Measurements from ENCODE around the gene QSOX2.

QSOX2 gene

DNA sequence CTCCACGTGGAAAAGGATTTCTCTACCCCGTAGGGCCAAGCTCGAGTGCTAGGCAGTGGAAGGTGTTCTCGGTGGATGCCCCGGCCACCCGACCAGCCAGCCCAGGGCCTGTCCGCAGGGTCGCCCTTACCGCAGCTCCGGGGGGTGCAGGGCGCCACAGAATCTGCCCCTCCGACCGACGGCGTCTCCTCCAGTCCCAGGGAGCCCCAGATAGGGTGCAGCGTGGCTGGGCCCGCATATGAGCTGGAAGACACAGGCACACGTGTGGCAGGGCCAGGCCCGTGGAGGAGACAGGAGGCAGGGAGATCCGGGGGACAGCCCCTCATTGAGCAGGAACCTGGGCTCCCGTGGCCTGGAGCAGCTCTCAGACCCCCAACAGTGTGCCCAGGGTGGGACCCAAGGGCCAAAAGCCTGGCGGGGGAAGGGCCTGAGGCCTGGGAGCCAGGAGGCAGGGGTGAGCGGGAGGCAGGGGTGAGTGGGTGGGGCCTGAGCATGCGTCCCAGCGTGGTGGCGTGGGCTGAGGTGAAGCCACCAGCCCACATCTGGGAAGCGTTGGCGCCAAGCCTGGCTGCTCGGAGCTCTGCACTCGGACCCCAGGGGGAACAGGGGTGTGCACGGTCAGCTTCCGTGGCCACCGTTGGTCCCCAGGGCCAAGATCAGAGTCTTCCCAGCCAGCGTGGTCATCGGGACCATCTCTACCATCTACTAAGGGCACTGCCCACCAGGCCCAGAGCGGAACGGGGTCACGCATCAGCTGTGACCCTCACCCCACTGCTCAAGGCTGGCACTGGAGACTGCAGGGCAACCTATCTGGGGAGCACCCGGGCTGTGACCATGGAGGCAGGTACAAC lies 36.0 kb upstream of the QSOX2 start:
- no peak for DNase-seq (ENCODE audit: low read depth, low spot score)
- no peak overlapping the region for H3K4me3 ChIP-seq (ENCODE audit: low read depth, low read length)
- in situ Hi-C loops (cut with HindIII; ENCODE audit: low sequenced_read_pairs) = no loop called here
- TF ChIP-seq, protein P1, sequence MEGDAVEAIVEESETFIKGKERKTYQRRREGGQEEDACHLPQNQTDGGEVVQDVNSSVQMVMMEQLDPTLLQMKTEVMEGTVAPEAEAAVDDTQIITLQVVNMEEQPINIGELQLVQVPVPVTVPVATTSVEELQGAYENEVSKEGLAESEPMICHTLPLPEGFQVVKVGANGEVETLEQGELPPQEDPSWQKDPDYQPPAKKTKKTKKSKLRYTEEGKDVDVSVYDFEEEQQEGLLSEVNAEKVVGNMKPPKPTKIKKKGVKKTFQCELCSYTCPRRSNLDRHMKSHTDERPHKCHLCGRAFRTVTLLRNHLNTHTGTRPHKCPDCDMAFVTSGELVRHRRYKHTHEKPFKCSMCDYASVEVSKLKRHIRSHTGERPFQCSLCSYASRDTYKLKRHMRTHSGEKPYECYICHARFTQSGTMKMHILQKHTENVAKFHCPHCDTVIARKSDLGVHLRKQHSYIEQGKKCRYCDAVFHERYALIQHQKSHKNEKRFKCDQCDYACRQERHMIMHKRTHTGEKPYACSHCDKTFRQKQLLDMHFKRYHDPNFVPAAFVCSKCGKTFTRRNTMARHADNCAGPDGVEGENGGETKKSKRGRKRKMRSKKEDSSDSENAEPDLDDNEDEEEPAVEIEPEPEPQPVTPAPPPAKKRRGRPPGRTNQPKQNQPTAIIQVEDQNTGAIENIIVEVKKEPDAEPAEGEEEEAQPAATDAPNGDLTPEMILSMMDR (IDR thresholded peaks at IDR 0.05; ENCODE audit: low read depth, low read length) = no peak

DNA sequence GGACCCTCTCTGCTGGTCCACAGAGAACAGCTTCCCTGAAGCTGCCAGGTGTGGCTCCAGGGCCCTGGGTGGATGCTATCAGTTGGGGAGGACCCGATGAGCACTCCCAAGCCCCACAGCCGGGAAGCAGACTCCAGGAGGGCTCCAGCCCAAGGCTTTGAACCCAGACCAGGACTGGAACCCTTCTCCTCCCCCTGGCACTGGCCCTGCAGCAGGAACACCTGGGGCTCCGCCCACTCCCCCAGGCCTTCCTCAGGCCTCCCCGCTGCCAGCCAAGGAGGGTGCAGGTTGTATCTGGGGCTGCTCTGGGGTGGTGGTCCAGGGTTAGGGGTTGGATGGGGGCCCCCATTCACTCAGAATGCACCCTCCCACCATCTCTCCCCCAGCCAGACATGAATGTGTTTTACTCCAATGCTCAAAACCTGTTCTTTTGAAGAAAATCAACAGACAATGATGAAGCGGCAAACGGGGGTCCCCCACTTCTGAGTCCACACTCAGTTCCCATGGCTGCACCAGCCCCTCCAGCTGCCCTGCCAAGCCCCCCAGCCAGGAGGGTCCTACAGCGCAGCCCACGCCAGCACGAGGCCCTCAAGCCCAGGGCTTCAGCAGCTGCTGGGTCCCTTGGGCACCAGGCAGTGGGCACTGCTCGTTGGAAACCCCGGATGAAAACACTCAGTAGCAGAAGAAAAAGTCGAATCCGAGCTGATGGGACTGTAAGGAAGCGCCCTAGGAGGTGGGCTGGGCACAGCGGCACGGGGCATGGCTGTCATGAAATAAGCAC lies 35.1 kb upstream of the QSOX2 start:
- in situ Hi-C loops (cut with HindIII; ENCODE audit: low sequenced_read_pairs) = no loop called here
- DNase-seq (ENCODE audit: low read depth, low spot score) = no peak
- no peak overlapping the region for H3K4me3 ChIP-seq (ENCODE audit: low read depth, low read length)
- TF ChIP-seq, protein P1 (IDR thresholded peaks at IDR 0.05; ENCODE audit: low read depth, low read length) = no peak

DNA sequence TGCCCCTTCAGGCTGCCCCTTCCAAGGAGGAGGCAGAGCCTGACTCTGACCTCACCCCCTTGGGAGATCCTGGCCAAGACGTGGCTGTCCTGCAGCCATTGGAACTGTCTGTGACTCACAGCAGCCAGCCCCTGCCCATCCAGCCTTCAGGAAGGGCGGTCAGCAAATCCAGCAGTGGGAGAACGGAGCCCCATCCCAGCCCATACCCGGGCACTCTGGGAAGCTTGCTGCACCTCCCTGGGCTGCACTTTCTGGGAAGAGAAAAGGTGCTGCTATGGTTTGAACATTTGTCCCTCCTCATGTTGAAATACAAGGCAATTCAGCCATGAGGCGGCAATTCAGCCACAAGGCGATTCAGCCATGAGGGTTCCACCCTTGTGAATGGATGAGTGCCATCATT lies 33.9 kb upstream of the QSOX2 start:
- DNase-seq (ENCODE audit: low read depth, low spot score) = no peak
- no peak overlapping the region for H3K4me3 ChIP-seq (ENCODE audit: low read depth, low read length)
- TF ChIP-seq, protein P1 (IDR thresholded peaks at IDR 0.05; ENCODE audit: low read depth, low read length) = no peak
- in situ Hi-C loops (cut with HindIII; ENCODE audit: low sequenced_read_pairs) = no loop called here

DNA sequence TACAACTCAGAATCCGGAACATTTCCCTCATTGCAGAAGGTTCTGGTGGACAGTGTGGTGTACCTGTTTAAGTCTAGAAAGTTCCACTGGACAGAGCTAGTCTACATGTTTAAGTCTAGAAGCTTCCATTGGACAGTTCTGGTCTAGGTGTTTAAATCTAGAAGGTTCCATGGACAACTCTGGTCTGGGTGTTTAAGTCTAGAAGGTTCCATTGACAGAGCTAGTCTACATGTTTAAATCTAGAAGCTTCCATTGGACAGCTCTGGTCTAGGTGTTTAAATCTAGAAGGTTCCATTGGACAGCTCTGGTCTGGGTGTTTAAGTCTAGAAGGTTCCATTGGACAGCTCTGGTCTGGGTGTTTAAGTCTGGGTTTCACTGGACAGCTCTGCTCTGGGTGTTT lies 33.3 kb upstream of the QSOX2 start:
- TF ChIP-seq, protein P1 (IDR thresholded peaks at IDR 0.05; ENCODE audit: low read depth, low read length) = no peak
- no peak overlapping the region for H3K4me3 ChIP-seq (ENCODE audit: low read depth, low read length)
- no peak for DNase-seq (ENCODE audit: low read depth, low spot score)
- in situ Hi-C loops (cut with HindIII; ENCODE audit: low sequenced_read_pairs) = no loop called here

DNA sequence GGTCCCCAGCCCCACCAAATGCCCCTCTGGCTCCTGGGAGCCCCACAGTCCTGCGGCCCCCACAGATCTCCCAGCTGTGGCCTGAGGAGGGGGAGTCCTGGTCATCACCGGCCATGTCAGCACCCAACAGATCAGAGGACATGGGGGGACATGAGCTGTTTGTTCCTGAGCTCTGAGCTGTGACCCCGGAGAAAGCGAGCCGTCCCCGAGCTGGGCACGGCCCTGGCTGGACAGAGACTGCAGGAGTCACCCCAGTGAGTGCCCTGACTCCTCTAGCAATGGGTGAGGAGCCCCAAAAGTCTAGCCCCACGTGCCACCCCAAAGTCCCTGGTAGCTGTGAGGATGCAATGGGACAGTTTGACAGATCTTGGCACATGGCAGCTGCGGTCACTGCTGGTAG lies 32.6 kb upstream of the QSOX2 start:
- no peak overlapping the region for H3K4me3 ChIP-seq (ENCODE audit: low read depth, low read length)
- DNase-seq (ENCODE audit: low read depth, low spot score) = no peak
- in situ Hi-C loops (cut with HindIII; ENCODE audit: low sequenced_read_pairs) = no loop called here
- TF ChIP-seq, protein P1 (IDR thresholded peaks at IDR 0.05; ENCODE audit: low read depth, low read length) = no peak

DNA sequence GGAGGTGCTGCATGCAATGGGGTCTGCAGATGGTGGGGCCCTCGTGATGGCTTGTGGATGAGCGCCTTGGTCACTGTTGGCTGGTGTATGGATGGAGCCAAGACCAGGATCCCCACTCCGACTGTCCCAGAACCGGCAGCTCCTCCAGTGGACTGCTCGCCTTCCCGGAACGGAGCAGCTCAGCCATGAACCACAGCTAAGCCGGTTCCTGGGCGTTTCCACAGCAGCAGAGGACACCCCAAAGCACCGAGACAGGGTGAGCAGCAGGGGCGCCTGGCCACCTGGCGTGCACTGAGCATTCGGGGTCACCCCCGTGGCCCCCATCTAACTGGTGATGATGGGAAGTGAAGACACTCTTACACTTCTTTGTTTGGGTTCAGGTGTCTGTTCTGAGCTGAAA lies 32.1 kb upstream of the QSOX2 start:
- no peak overlapping the region for H3K4me3 ChIP-seq (ENCODE audit: low read depth, low read length)
- DNase-seq (ENCODE audit: low read depth, low spot score) = no peak
- TF ChIP-seq, protein P1 (IDR thresholded peaks at IDR 0.05; ENCODE audit: low read depth, low read length) = no peak
- in situ Hi-C loops (cut with HindIII; ENCODE audit: low sequenced_read_pairs) = no loop called here
